Natural killer cell treated with Interleukin-12 subunit alpha and Interleukin-12 subunit beta and Interleukin-15 and Interleukin-18, amount 100 ng/mL, for 72 hours (primary cell): Measurements from ENCODE around the gene ICA1. TPM values are rescaled to one million over a fixed set of nuclear protein-coding genes. Genes with fewer than 3 reads are reported as not detected.
"Not testable (repeated sequence)": the region's sequence is repeated elsewhere in the genome, so short reads cannot be mapped to it uniquely, and the experiment has no call there.

ENCODE experiments used
- ATAC-seq, 2 donors: fragments of 150-1000 bp; cut with Tn5 transposase in 1 of 2; sonication (Bioruptor Pico), chemical (Tn5 transposase) in 1 of 2; 2 replicates each; pipeline ENCODE4 v1.10.0; 2021
- DNase-seq: peaks from one replicate; pipeline ENCODE4 v3.0.0; 2022; ENCODE audit warnings: low spot score
- H3K27ac Mint-ChIP-seq, 2 donors: 1 replicate in 1 of 2; 2 replicates in 1 of 2; pipeline ENCODE4 v1.8.0; 2022; ENCODE audit warnings: mixed read lengths in 2 of 2, mild to moderate bottlenecking in 1 of 2, moderate library complexity in 1 of 2
- H3K27me3 Mint-ChIP-seq, 2 donors: 1 replicate in 1 of 2; 2 replicates in 1 of 2; pipeline ENCODE4 v1.8.0; 2022; ENCODE audit warnings: mixed read lengths in 2 of 2
- H3K36me3 Mint-ChIP-seq: one replicate; pipeline ENCODE4 v1.8.0; 2022; ENCODE audit warnings: mixed read lengths
- H3K4me1 Mint-ChIP-seq, 2 donors: 1 replicate in 1 of 2; 2 replicates in 1 of 2; pipeline ENCODE4 v1.8.0; 2022; ENCODE audit warnings: low read depth in 2 of 2, mixed read lengths in 2 of 2, mild to moderate bottlenecking in 1 of 2
- H3K4me3 Mint-ChIP-seq: one replicate; pipeline ENCODE4 v1.8.0; 2022; ENCODE audit warnings: mixed read lengths
- H3K9me3 Mint-ChIP-seq: 2 replicates; pipeline ENCODE4 v1.8.0; 2022; ENCODE audit warnings: mixed read lengths
- total RNA-seq, 2 donors: library from RNA; stranded (reverse); gene quantifications; one replicate each; pipeline ENCODE4 v1.2.3, GENCODE V29; 2022

The ICA1 gene
- total RNA-seq, 2 donors from 2014 or later = 0.31 to 0.45 TPM

GRCh38 chr7:8111282-8111960 lies 150.5 kb downstream of the ICA1 start:
- Mint-ChIP-seq H3K27me3 (no peaks in the 10 kb centered on the region), H3K4me1 (peaks cover 28 to 37% of the 10 kb centered on the region in 2 donors), H3K36me3 (peaks cover 6% of the 10 kb centered on the region), H3K9me3 (peaks cover 3% of the 10 kb centered on the region), H3K4me3 (no peak overlapping the region), H3K27ac (no peak overlapping the region)
- no peak for ATAC-seq
- no peak for DNase-seq

DNA sequence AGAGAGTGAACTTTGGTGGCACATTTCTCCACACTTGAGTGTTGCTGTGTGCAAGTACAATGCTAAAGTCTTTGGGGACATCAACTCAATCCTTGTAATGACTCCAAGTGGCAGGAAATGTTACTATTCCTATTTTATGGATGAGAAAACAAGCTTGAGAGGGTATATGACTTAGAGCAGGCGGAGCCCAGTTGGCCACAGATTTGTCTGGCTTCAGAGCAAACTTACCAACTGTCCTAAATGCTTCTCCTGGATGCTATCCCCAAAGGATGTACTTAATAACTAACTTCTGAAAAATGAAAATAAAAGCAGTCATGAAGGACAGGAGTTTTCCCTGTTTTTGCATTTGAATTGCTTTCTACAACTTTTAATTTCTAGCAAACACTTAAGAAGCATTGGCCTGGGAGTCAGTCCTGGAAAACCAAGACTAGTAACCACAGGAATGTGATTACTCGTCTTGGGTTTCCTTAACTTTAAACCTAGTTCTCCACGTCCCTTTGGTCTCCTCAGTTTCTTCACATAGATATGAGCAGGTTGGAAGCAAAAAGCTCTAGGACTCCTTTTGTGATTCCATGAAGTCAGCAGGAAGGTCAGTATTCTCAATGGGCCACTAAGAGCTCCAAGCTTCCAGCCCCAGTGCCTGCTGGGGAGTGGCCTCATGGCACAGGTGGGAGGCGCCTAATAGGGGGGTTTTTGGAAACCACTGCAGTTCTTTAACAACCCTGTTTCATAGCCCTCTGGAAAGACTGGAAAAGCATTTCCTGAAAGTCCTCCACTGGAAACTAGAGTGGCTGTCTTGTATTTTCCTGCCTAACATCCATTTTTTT lies 152.6 kb downstream of the ICA1 start:
- H3K4me1 Mint-ChIP-seq = peaks cover 29 to 36% of the 10 kb centered on the region in 2 donors
- ATAC-seq (no peak), DNase-seq (no peak)
- H3K4me3 Mint-ChIP-seq = no peak overlapping the region
- H3K27ac Mint-ChIP-seq = no peak overlapping the region
- no peaks in the 10 kb centered on the region for H3K9me3 Mint-ChIP-seq
- H3K27me3 Mint-ChIP-seq = no peaks in the 10 kb centered on the region
- no peaks in the 10 kb centered on the region for H3K36me3 Mint-ChIP-seq

DNA sequence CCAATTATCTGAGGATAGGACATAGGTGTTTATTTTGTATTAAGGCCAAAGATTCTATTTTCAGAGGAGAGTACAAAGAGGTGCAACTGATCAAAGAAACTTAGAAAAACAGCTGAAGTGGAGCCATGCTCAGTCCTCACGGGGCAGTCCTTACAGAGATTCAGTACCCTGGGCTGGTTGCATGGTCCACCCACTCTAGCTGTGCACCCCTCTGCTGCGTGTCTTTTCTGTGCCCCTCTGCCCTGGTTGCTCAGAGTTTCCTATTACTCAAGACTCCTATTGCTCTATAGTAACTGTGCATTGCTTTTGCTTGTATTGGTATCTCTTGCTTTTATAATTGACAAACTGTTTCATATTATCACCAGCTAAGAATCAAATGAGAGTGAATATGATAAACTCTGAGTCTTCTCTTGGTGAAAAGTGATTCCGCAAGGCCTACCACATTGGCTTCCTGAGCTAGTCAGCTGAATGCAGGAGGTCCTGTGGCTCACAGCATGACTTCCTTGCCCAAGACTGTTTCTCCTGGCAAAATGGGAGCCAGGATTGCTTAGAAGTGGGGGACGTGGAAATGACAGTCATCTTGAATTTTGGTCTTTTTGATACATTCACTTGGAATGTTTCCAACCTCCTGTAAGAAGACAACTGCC lies 156.4 kb downstream of the ICA1 start:
- Mint-ChIP-seq H3K4me1 (peaks cover 26% of the 10 kb centered on the region in 2 donors), H3K27ac (peak overlapping the region; percentile 40 to 63), H3K36me3 (peaks cover 7% of the 10 kb centered on the region), H3K4me3 (peak overlapping the region; percentile 14), H3K27me3 (no peaks in the 10 kb centered on the region), H3K9me3 (peaks cover 14% of the 10 kb centered on the region)
- ATAC-seq (peak; percentile 38 to 61), DNase-seq (no peak)

DNA sequence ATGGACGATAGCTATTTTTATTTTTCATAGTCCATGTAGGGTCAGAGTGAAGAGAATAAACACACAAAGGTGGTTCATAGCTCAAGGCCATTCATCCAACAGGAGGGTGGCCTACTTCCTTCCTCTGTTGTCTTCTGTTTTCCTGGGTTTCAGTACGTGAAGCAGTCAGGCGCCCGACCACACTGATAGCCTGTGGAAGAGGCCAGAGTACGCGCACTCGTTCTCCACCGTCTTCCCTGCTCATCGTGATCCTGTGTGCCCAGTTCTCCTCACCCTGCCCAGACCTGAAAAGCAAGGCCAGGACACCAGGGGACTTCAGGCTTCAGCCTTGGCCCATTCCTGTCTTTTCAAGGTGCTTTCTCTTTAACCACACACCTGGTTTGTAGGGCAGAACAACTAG lies 158.7 kb downstream of the ICA1 start:
- no peak overlapping the region for H3K27ac Mint-ChIP-seq
- no peak overlapping the region for H3K4me3 Mint-ChIP-seq
- no peaks in the 10 kb centered on the region for H3K27me3 Mint-ChIP-seq
- H3K4me1 Mint-ChIP-seq = peaks cover 31 to 32% of the 10 kb centered on the region in 2 donors
- ATAC-seq (no peak), DNase-seq (no peak)
- peaks cover 19% of the 10 kb centered on the region for H3K36me3 Mint-ChIP-seq
- H3K9me3 Mint-ChIP-seq = peaks cover 20% of the 10 kb centered on the region

DNA sequence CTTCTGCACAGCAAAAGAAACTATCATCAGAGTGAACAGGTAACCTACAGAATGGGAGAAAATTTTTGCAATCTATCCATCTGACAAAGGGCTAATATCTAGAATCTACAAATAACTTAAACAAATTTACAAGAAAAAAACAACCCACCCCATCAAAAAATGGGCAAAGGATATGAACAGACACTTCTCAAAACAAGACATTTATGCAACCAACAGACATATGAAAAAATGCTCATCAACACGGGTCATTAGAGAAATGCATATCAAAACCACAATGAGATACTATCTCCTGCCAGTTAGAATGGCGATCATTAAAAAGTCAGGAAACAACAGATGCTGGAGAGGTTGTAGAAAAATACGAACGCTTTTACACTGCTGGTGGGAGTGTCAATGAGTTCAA lies 160.7 kb downstream of the ICA1 start:
- not testable (repeated sequence) for H3K4me3 Mint-ChIP-seq, DNase-seq, H3K27me3 Mint-ChIP-seq, H3K27ac Mint-ChIP-seq, ATAC-seq
- H3K9me3 Mint-ChIP-seq = peaks cover 24% of the 10 kb centered on the region
- peaks cover 31 to 32% of the 10 kb centered on the region in 2 donors for H3K4me1 Mint-ChIP-seq
- peaks cover 26% of the 10 kb centered on the region for H3K36me3 Mint-ChIP-seq

GRCh38 chr7:8094164-8095140 lies 167.5 kb downstream of the ICA1 start:
- Mint-ChIP-seq H3K4me3 (no peak overlapping the region), H3K27me3 (no peaks in the 10 kb centered on the region), H3K4me1 (peaks cover 6 to 12% of the 10 kb centered on the region in 2 donors), H3K9me3 (peaks cover 7% of the 10 kb centered on the region), H3K27ac (no peak overlapping the region), H3K36me3 (peaks cover 15% of the 10 kb centered on the region)
- no peak for DNase-seq
- no peak for ATAC-seq

- H3K36me3 Mint-ChIP-seq = peaks cover 2% of the 10 kb centered on the region
- no peak overlapping the region for H3K27ac Mint-ChIP-seq
- no peak overlapping the region for H3K4me3 Mint-ChIP-seq
- H3K27me3 Mint-ChIP-seq = no peaks in the 10 kb centered on the region
- H3K9me3 Mint-ChIP-seq = peaks cover under 1% of the 10 kb centered on the region
- DNase-seq (no peak), ATAC-seq (no peak)
- H3K4me1 Mint-ChIP-seq = peaks cover 0 to 3% of the 10 kb centered on the region in 2 donors
Observed at GRCh38 chr7:8092140-8092539, 169.8 kb downstream of the ICA1 start.

GRCh38 chr7:8089036-8089780 lies 172.8 kb downstream of the ICA1 start:
- Mint-ChIP-seq H3K27me3 (no peaks in the 10 kb centered on the region), H3K9me3 (no peaks in the 10 kb centered on the region), H3K36me3 (no peaks in the 10 kb centered on the region), H3K4me3 (no peak overlapping the region), H3K27ac (no peak overlapping the region), H3K4me1 (peaks cover 0 to 3% of the 10 kb centered on the region in 2 donors)
- DNase-seq = no peak
- ATAC-seq = no peak

- no peak for DNase-seq
- Mint-ChIP-seq H3K4me1 (peaks cover 3 to 6% of the 10 kb centered on the region in 2 donors), H3K9me3 (no peaks in the 10 kb centered on the region), H3K36me3 (no peaks in the 10 kb centered on the region), H3K27me3 (no peaks in the 10 kb centered on the region), H3K27ac (peak overlapping the region in 1 of 2 donors; percentile 34), H3K4me3 (no peak overlapping the region)
- no peak for ATAC-seq
Observed at GRCh38 chr7:8086239-8086638, 175.7 kb downstream of the ICA1 start.

GRCh38 chr7:8085420-8085819 lies 176.5 kb downstream of the ICA1 start:
- ATAC-seq (no peak), DNase-seq (no peak)
- H3K36me3 Mint-ChIP-seq = no peaks in the 10 kb centered on the region
- H3K27me3 Mint-ChIP-seq = no peaks in the 10 kb centered on the region
- no peak overlapping the region for H3K4me3 Mint-ChIP-seq
- H3K27ac Mint-ChIP-seq = no peak overlapping the region
- H3K4me1 Mint-ChIP-seq = peaks cover 3 to 6% of the 10 kb centered on the region in 2 donors
- H3K9me3 Mint-ChIP-seq = no peaks in the 10 kb centered on the region

DNA sequence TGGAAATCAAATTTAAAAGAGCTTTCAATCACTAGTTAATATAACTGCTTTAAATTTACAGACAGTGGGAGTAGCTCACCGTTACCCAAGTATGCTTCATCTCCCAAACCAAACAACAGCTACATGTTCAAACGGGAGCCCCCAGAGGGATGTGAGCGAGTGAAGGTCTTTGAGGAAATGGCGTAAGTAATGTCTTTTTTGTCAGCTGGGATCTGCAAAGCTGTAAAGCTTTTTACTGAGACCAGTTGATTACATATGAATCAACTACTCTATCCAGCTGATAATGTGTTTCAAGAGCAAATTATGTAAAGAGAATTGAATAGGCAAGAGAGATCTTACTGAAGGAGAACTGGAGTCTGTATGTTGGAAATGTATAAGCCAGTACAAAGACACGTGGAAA lies 177.1 kb downstream of the ICA1 start:
- no peaks in the 10 kb centered on the region for H3K9me3 Mint-ChIP-seq
- no peaks in the 10 kb centered on the region for H3K36me3 Mint-ChIP-seq
- no peak overlapping the region for H3K4me3 Mint-ChIP-seq
- H3K27me3 Mint-ChIP-seq = no peaks in the 10 kb centered on the region
- ATAC-seq = no peak
- peaks cover 0 to 6% of the 10 kb centered on the region in 2 donors for H3K4me1 Mint-ChIP-seq
- no peak for DNase-seq
- no peak overlapping the region for H3K27ac Mint-ChIP-seq

DNA sequence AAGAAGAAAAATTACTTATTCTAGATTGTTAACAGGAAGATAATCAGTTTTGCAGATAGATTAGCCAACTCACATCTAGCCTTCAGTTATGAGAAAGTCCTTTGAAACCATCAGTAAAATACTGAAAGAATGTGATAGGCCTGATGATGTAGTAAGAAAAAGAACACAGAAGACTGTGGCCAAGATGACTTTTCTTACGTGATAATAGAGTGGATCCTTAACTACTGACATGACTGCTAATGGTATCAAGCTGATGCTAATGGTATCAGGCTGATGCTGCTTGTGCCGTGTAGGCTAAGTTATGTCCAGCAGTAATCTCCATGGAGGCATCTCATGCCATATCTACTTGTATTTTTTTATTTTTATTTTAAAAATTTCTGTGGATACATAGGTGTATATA lies 179.2 kb downstream of the ICA1 start:
- H3K36me3 Mint-ChIP-seq = no peaks in the 10 kb centered on the region
- H3K27ac Mint-ChIP-seq = no peak overlapping the region
- DNase-seq (no peak), ATAC-seq (peak in 1 of 2 donors; percentile 24)
- peaks cover 3 to 6% of the 10 kb centered on the region in 2 donors for H3K4me1 Mint-ChIP-seq
- H3K4me3 Mint-ChIP-seq = no peak overlapping the region
- no peaks in the 10 kb centered on the region for H3K27me3 Mint-ChIP-seq
- H3K9me3 Mint-ChIP-seq = no peaks in the 10 kb centered on the region
